GM21528 (cell line): ENCODE results near the gene NUDT1.

Experiments used
- ATAC-seq: cut with Tn5 transposase; IDR thresholded peaks from one replicate; pipeline ENCODE4 v1.9.1; 2021; ENCODE audit warnings: mild to moderate bottlenecking, moderate library complexity; ENCODE audit not compliant: unreplicated experiment, low FRiP score

Gene NUDT1

DNA sequence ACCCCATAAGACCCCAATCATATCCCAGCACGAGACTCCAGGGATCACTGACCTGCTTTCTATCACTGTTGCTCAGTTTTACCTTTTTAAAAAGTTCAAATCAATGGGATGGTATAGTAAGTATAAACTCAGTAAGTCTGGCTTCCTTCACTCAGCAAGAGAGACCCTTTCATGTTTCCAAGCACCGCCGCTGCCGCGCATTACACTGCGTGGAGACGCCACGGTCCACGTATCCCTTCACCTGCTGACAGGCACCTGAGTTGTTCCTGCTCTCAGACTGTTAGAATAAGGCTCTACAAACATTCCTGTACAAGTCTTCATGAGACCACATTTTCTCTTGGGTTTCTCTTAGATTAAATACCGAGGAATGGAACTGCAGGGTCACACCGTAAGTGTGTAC is 37.6 kb upstream of the NUDT1 start:
- ATAC-seq: no peak

DNA sequence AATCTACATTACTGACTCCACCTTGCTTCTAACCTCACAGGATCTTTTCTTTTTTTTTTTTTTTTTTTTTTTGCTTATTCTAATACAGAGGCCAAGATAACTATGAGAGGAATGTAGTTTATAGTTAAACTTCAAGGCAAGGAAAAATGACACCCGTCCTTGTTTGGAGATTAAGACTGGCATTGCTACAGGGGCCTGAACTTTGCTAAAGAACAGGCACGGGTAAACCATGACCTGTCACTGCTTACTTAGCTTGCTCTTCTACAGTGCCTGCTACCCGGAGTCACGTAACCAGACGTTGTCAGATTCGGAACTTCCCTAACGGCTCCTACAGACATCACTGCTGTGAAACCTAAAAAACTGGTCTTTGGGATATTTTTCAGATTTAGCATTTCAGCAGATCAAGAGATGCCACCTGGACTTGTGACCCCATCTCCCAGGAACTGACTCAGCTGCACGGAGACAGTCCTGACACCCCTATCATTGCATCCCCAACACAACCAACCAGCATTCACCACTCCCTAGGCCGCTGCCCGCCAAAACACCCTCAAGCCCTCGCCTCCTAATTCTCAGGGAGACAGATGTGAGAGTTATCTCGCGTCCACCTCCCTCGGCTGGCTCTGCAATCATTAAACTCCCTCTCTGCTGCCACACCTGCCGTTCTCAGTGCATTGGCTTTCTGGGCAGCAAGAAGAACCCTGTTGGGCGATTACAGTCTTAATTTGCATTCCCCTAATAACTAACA is 36.8 kb upstream of the NUDT1 start:
- no peak for ATAC-seq

DNA sequence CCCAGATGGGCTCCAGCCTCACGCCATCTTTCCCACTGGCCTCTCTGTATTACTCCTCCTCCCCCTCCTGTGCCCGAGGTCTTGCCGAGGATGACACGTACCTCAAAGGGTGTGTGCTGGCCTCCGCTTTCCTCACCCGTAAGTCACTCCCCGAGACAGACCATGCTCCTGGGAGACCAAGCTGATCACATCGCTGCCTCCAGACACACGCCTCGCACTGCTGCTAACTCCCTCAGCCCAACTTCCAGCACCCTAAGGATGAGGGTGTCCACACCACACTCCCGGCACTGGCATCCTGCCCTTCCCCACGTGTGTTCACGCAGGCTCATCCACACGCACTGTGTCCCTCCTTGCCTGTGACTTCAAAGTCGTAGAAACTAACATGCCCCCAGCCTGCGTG is 33.3 kb upstream of the NUDT1 start:
- ATAC-seq: no peak

DNA sequence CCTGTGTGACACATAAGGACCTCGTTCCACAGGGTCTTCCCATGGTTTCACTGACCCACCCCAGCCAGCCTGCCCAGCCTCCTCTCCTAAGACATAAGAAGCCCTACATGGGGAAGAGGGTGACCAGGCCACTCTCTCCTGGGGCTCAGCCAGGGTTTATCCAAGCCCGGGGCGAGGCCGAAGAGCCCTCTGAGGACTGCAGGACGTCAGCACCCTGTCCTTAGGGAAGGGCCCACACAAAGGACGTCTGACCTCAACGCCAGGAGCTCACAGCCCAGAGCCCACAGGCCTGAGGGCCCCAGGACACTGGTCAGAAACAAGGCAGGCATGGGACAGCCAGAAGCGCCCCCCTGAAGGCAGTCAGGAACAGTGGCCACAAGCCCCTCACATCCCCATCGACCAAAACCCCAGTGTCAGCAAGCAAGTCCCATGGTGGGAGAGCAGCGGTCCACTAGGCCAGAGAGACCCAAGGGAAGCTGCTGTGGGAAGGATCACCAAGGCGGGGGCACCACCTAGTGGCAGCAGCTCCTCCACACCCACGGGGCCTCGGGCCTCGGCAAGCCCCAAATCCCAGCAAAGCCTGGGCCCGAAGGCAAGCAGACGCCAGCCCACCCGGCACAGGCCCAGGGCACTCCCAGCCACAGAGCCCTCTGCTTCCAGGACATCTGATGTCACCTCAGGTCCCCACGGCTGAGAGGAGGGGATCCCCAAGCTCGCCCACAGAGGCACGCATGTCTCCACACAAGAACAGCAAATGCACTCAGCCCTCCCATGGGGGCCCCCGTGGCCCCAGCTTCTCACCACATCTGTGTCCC is 32.7 kb upstream of the NUDT1 start:
- no peak for ATAC-seq

DNA sequence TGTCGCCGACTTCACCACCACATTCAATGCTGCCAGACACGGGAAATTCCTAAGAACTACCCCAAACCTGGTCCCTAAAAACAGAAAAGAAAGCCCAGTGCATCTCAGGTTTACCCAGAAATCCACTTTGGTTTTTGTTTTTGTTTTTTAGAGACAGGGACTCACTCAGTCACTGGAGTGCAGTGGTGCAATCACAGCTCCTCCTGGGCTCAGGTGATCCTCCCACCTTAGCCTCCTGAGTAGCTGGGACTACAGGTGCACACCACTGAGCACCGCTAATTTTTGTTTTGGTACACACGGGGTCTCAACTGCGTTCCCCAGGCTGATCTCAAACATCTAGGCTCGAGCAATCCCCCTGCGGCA is 32.1 kb upstream of the NUDT1 start:
- no peak for ATAC-seq

DNA sequence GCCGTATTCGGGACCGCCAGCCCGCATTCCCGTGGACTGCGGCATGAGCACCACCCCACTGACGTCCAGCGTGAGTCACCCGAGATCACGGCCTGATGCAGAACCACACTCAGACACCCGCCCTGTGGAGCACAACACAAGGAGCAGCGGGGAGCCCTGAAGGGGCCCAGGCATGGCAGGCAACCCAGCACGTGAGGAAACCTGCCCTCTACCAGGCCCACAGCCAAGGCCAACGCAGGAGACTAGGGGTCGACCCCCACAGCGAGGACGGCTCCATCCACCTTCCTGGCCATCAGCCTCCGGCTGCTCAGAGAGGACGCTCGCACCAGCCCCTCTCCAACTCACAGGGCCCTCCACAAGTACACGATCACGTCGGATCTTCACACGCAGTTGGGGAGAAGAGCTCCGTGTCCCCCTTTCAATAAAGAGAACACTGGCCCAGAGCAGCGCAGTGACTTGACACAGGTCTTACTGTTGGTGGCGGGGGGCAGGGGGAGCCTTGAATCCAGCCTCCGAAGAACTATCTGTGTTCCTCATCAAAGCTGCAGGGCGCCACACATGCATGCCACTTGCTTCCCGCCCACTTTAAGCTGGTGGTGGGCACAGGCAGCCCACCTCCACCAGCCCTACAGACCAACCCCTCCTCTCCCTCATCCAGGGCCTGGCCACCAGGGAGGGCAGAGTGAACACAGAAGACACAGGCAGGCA is 31.3 kb upstream of the NUDT1 start:
- no peak for ATAC-seq

DNA sequence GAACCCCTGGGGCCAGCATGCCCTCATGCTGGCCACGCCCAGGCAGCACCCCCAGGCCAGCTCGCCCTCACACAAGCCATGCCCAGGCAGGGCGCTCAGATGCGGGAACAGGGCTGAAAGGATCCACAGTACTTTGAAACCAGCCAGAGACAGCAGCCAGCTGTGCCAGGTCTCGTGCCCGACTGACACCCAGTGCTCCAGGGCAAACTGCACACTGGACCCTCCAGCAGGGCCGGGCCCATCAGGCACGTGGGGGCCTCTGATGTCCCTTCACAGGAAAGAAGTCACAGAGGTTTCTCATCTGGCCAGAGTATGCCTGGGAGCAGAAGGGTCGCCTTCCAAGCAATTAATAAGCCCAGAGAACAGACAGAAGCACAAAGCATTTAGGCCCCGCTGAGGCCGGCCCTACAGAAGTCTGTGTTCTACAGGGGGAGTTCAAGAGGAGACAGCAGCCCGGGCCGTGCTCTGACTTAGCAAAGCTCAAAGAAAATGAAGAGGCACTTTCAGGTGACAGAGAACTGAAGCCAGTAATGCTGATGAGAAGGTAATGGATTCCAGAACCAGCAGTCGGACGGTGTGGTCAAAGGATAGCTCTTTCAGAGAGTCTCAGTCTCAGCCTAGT is 30.7 kb upstream of the NUDT1 start:
- no peak for ATAC-seq

DNA sequence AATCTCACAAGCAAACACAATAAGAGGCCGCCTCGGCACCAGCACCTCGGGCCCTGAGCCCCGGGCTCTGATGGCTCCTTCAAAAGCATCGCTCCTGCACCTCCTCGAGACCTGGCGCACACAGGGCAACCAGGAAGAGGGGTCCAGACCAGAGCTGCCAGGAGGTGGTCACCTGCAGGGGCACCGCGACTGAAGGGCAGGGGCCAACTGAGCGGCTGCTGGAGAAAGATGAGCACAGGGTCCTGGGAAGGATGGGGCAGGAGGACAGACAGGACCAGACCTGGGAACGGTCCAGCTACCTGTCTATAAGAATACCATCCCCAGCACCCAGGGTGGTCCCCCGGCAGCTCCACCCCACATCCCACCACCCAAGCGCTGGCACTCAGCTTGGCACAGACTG is 30.1 kb upstream of the NUDT1 start:
- no peak for ATAC-seq

DNA sequence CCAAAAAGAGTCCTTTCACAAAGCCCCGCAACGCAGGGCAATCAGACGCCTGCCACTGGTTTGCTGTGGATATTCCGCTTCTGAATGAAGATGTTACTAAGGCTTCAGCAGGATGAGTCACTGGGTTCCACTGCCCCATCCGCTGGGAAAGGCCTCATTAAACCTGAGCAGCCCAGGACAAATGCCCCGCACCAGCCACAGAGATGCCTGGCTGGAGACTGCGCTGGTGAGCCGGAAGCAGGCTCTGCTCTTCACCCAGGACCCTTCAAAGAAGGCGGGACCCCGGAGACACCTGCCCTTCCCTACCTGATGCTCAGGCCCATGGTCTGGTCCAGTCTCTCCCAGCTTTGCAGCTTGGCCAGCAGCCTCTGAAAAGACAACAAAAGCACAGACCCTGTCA is 29.1 kb upstream of the NUDT1 start:
- no peak for ATAC-seq

DNA sequence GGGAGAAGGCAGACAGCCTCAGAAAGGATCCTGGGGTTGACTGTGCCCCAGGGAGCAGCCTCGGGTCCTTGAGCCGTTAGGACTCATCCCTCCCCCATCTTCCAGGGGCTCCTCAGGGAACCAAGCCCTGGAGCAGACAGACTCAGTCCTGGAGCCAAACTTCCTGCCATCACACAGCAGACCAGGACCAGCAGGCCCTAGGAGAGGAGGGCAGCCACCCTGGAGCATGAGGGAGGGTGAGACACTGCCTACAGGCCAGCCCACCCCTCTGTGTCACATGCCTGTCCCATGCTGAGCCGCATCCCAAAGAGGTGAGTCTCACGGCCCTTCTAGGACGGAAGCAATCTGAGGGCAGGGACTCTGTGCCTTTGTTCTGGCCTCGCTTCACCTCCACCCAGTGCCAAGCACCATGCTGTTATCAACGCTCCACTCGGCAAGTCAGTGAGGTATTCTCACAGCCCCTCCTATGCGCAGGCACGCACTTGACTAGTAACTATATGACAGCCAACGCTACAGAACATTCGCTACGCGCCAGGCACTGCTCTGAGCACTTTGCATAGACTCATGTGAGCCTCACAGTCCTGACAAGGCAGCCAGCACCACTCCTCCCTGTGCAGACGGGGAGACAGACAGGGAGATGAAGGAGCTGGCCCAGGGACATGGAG is 28.3 kb upstream of the NUDT1 start:
- no peak for ATAC-seq

DNA sequence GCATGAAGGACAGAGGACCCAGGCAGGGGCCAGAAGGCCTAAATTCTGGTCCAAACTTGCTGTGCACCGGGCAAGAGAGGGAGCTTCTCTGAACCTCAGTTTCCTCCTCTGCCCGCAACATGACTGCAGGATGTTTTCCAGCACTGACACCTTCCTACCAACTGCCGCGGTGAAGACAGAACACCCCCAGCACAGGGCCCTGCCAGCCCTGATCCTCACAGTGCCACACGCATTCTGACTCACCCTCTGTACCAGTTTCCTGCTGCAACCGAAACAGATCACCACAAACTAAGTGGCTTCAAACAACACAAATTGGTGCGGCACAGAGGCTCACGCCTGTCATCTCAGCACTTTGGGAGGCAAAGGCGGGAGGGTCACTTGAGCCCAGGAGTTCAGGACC is 27.4 kb upstream of the NUDT1 start:
- no peak for ATAC-seq

DNA sequence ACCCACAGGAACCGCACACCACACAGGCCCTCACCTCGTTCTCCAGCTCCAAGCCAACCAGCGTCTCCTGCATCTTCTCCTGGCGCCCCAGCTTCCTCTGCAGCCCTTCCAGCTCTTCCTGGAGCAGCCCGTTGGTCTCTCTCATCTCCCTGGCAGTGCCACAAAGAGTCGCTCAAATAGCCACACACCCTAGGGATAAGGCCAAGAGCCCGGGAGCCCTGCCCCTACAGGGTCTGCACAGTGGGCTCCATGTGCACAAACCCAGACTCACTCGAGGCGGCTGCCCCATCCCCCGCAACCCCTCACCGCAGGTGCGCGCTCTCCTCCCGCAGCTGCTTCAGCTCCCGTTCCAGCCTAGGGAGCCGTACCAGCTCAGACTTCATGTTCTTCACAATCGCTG is 26.2 kb upstream of the NUDT1 start:
- no peak for ATAC-seq

DNA sequence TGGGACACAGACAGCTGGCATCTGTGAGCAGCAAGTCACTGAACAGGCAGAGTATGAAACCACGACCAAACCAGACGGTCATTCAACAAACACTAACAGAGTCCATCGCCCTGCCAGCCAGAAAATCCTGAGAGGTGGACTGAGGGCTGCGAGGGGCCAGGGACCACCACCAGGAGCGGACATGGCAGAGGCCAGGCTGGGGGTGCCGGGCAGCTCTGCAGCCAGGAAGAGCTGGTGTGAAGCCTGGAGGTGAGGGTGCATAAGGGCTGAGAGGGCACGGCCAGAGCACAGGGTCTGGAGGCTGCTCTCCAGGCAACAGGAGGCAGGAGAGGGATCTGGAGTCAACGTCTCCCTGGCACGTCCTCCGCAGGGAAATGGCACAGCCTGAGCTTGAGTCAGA is 24.8 kb upstream of the NUDT1 start:
- no peak for ATAC-seq

DNA sequence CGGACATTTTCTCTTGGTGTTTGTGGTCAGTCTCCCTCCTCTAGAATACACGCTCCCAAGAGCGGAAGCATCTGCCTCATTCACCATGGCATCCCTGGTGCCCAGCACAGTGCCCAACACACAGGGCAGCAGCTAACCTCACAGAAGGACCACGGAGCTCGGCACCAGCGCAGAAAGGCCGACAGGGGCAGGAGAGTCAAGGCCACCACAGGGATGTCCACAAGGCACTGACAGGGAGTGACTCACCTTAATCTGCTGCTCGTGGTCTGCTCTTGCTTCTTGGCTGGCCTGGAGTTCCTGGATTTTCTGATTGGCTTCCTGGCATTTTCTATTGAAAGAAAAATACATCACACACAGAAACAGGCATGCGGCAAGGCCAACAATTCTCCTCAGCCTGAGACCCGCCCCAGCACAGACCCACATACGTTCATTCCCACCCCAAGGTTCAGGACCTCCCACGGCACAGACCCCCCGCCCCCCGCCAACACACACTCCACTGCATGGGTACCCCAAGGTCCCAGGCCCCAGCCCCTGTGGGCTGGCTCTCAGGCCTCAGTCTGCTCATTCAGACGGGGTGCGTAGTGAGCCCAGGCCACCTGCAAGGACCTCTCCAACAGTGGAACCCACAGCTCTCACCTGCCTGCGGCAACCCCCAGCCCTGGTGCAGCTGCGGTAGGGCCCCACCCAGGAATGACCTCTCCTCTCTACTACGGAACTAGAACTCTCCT is 24.1 kb upstream of the NUDT1 start:
- ATAC-seq: no peak

DNA sequence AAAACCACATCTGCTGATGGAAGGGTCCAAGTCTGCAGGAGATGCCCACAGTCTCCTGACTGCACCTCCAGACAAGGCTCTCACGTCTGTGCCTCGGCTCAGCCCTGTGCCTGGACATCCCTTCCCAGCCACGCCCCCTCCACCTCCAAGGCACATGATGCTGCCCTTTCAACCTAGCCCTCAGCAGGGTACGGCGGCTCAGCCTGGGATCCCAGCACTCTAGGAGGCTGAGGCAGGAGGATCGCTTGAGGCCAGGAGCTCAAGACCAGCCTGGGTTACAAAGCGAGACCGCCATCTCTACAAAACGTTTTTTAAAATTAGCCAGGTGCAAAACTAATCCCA is 23.6 kb upstream of the NUDT1 start:
- no peak for ATAC-seq

DNA sequence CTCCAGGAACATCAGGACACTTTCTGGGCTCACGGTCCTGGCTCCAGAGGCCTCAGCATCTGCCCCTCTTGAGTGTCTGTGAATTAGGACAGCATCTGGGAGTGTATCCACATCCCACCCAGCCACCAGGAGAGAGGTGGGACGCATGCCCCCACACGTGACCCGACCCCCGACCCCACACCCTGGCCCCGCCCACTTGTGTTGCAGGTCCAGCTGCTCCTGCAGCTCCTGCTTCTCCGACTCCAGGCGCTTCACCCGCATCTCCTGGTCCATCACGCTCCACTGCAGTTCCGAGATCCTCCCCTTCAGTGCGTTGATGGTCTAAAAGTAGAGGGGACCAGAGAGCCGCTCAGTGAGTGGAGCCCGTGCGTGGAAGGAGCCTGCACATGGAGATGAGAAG is 22.9 kb upstream of the NUDT1 start:
- ATAC-seq: no peak

DNA sequence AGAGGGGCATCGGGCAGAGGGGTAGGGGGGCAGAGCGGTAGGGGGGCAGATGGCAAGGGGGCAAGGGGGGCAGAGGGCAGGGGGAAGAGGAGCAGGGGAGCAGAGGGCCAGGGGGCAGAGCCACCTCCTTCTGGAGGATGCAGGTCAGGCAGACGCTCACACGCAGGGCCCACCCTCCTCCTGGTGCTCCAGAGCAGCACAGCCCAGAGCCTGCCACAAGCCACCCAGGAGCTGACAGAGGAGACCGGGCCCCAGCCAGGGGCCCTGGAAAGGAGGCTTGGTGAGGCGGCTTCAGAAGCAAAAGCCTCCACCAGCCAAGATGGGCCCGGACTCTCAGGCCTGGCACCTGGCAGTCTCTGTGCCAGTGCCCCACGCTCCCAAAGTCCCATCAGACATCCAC is 22.4 kb upstream of the NUDT1 start:
- no peak for ATAC-seq

DNA sequence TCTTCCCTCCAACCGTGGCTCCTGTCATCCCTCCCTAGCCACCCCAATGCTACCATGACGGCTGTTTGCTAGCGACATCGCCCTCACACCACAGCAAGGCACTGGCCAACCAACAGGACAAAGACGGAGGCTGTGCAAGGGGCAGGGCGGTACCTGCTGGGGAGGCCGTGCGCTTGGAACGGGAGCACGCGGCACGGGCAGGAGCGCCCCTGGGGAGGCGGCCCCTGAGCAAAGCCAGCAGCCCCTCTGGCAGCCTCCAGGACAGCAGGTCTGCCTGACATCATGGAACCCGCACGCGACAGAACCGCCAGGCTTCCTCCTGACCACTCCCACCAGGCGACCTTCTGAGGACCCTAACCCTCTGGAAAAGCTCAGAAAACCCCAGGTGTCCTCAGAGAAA is 22.0 kb upstream of the NUDT1 start:
- ATAC-seq: no peak

DNA sequence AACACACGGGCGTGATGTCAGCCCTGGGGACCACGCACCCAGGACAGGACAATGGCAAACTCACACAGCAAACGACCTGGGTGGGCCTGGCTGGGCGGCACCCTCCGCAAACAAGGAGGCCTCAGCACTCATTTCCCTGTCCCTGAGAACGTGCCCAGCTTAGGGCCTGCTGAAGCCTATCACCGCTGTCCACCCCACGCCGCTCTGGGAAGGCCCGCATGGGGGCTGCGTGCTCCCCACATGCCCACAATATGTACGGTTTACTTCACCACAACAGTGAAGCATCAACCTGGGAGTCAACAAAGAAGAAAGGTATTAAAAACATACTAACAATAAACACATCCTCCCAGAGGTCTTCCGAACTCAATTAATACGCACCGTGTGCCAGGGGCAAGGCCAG is 21.5 kb upstream of the NUDT1 start:
- ATAC-seq: no peak

DNA sequence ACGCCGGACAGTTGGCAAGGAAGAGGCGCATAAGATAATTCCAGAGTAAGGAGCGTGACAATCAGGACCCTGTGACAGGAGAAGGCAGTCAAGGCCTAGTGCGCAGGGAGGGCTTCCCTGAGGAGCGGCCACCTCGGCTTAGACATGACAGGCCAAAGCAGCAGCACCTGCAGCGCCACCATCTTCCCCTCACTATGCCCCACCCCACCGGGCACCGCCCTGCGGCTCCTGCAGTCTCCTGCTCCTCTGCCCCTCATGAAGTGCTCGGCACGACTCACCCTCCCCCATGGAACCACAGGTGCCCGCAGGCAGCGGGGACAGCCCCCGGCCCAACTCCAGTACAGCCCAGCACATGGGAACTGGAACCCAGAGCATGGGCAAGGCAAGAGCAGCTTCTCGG is 21.1 kb upstream of the NUDT1 start:
- no peak for ATAC-seq
